GM23338 (cell line): ENCODE results near the gene KCNJ3. TPM values are rescaled to one million over a fixed set of nuclear protein-coding genes. Genes with fewer than 3 reads are reported as not detected.

Experiments
- ATAC-seq: fragments of 200-7000 bp; cut with Tn5 transposase; 3 replicates; pipeline ENCODE4 v1.9.1; 2020
- DNase-seq: peaks from one replicate; pipeline ENCODE4 v3.0.0-alpha.2; 2015; ENCODE audit warnings: low spot score
- H2AFZ ChIP-seq: fragments of 200-600 bp; sonication (generic); 2 replicates; pipeline ENCODE4 v1.8.0; 2016; ENCODE audit warnings: antibody characterized with exemption, mild to moderate bottlenecking, moderate library complexity
- H3F3A ChIP-seq: fragments of 200-600 bp; sonication (generic); replicated peaks from 2 replicates; pipeline ENCODE4 v1.8.0; 2017; ENCODE audit warnings: antibody characterized with exemption, mixed run types, low read depth
- H3K27ac ChIP-seq: fragments of 200-600 bp; sonication (generic); 2 replicates; pipeline ENCODE4 v1.6.1; 2016; ENCODE audit warnings: low read depth
- H3K27me3 ChIP-seq: fragments of 200-600 bp; sonication (generic); 2 replicates; pipeline ENCODE4 v1.8.0; 2016; ENCODE audit warnings: mild to moderate bottlenecking, mixed run types, moderate library complexity; ENCODE audit not compliant: insufficient read depth
- H3K36me3 ChIP-seq: fragments of 200-600 bp; sonication (generic); 2 replicates; pipeline ENCODE4 v1.8.0; 2016; ENCODE audit warnings: mild to moderate bottlenecking; ENCODE audit not compliant: insufficient read depth
- H3K4me1 ChIP-seq: fragments of 200-600 bp; sonication (generic); 2 replicates; pipeline ENCODE4 v1.8.0; 2016; ENCODE audit warnings: mild to moderate bottlenecking, moderate library complexity; ENCODE audit not compliant: insufficient read depth
- H3K4me2 ChIP-seq: fragments of 200-600 bp; sonication (generic); 2 replicates; pipeline ENCODE4 v1.7.1; 2017; ENCODE audit warnings: mixed run types
- H3K4me3 ChIP-seq: fragments of 200-600 bp; sonication (generic); 2 replicates; pipeline ENCODE4 v1.6.1; 2016; ENCODE audit warnings: mixed run types
- H3K79me2 ChIP-seq: fragments of 200-600 bp; sonication (generic); replicated peaks from 2 replicates; pipeline ENCODE4 v1.8.0; 2017; ENCODE audit warnings: mild to moderate bottlenecking; ENCODE audit not compliant: insufficient read depth
- H3K9me2 ChIP-seq: fragments of 200-600 bp; sonication (generic); 2 replicates; pipeline ENCODE4 v1.8.0; 2017; ENCODE audit not compliant: insufficient read depth
- H4K20me1 ChIP-seq: fragments of 200-600 bp; sonication (generic); replicated peaks from 2 replicates; pipeline ENCODE4 v1.8.0; 2017; ENCODE audit warnings: mild to moderate bottlenecking; ENCODE audit not compliant: insufficient read depth
- H3K27ac Mint-ChIP-seq: 2 replicates; pipeline ENCODE4 v1.8.0; 2020; ENCODE audit warnings: inconsistent platforms, mild to moderate bottlenecking, moderate library complexity, mixed read lengths
- H3K27me3 Mint-ChIP-seq: 3 replicates; pipeline ENCODE4 v1.8.0; 2022; ENCODE audit warnings: low read depth, mild to moderate bottlenecking, moderate library complexity, mixed read lengths, inconsistent platforms; ENCODE audit not compliant: insufficient read depth, poor library complexity
- H3K36me3 Mint-ChIP-seq: 3 replicates; pipeline ENCODE4 v1.8.0; 2021; ENCODE audit warnings: low read depth, mild to moderate bottlenecking, inconsistent platforms, moderate library complexity, mixed read lengths
- H3K4me1 Mint-ChIP-seq: 3 replicates; pipeline ENCODE4 v1.8.0; 2020; ENCODE audit warnings: mild to moderate bottlenecking, inconsistent platforms, mixed read lengths
- H3K4me3 Mint-ChIP-seq: 3 replicates; pipeline ENCODE4 v1.8.0; 2021; ENCODE audit warnings: moderate library complexity, mild to moderate bottlenecking, inconsistent platforms, mixed read lengths
- H3K9me3 Mint-ChIP-seq: 3 replicates; pipeline ENCODE4 v1.8.0; 2020; ENCODE audit warnings: moderate library complexity, mild to moderate bottlenecking, inconsistent platforms, mixed read lengths
- CREB1 ChIP-seq: fragments of 250-450 bp; sonication (Bioruptor Pico); IDR thresholded peaks from 2 replicates; pipeline ENCODE4 v1.5.0; 2020; ENCODE audit warnings: low read depth, mild to moderate bottlenecking, moderate library complexity
- EZH2 ChIP-seq: fragments of 200-600 bp; sonication (generic); IDR thresholded peaks from one replicate; pipeline ENCODE4 v1.8.0; 2017; ENCODE audit warnings: antibody characterized with exemption, mild to moderate bottlenecking, low read depth; ENCODE audit not compliant: unreplicated experiment
- EZH2phosphoT487 ChIP-seq: fragments of 200-600 bp; sonication (generic); IDR thresholded peaks from one replicate; pipeline ENCODE4 v1.8.1; 2018; ENCODE audit warnings: antibody characterized with exemption; ENCODE audit not compliant: unreplicated experiment
- JUNB ChIP-seq: IDR thresholded peaks from one replicate; pipeline ENCODE4 v1.6.1; 2016; ENCODE audit warnings: antibody characterized with exemption; ENCODE audit not compliant: unreplicated experiment
- NANOG ChIP-seq: IDR thresholded peaks from 2 replicates; pipeline ENCODE4 v1.6.1; 2016; ENCODE audit warnings: antibody characterized with exemption, borderline replicate concordance
- POLR2AphosphoS5 ChIP-seq: IDR thresholded peaks from 2 replicates; pipeline ENCODE4 v1.6.1; 2016; ENCODE audit warnings: antibody characterized with exemption, low read depth
- STAT1 ChIP-seq: IDR thresholded peaks from one replicate; pipeline ENCODE4 v1.6.1; 2016; ENCODE audit warnings: antibody characterized with exemption; ENCODE audit not compliant: unreplicated experiment
- ZNF114 ChIP-seq: fragments of 250-450 bp; sonication (Bioruptor Pico); IDR thresholded peaks from 2 replicates; pipeline ENCODE4 v1.5.0; 2020; ENCODE audit warnings: mild to moderate bottlenecking, moderate library complexity
- ZNF331 ChIP-seq: fragments of 250-450 bp; sonication (Bioruptor Pico); IDR thresholded peaks from 2 replicates; pipeline ENCODE4 v1.5.0; 2020; ENCODE audit warnings: low read depth, mild to moderate bottlenecking, moderate library complexity
- polyA plus RNA-seq: library from polyadenylated mRNA; unstranded; fragments of >200 nt; fragmentation: Nextera tagmentation; extraction: Ambion mirVana; gene quantifications from 2 replicates; pipeline ENCODE4 v1.2.1, GENCODE V29; 2016
- total RNA-seq: library from RNA; depleted of rRNA; stranded (reverse); fragments of >200 nt; shearing (Covaris generic); gene quantifications from 2 replicates; pipeline ENCODE4 v1.2.3, GENCODE V29; 2014
- TF ChIP-seq, protein P1 (sequence below): IDR thresholded peaks from one replicate; pipeline ENCODE4 v1.6.1; 2018; ENCODE audit warnings: antibody characterized with exemption; ENCODE audit not compliant: unreplicated experiment
- TF ChIP-seq, protein P2 (sequence below): IDR thresholded peaks from 2 replicates; pipeline ENCODE4 v1.6.1; 2016; ENCODE audit warnings: antibody characterized with exemption
- TF ChIP-seq, protein P3 (sequence below), 2 experiments: fragments of 200-600 bp in 1 of 2; sonication (generic) in 1 of 2; conservative IDR thresholded peaks; 2 replicates each; pipeline versions ENCODE4 v1.5.1 to v1.6.1; 2016 to 2017; ENCODE audit warnings: antibody characterized with exemption in 2 of 2, low read depth in 2 of 2, mild to moderate bottlenecking in 2 of 2, moderate library complexity in 1 of 2
- TF ChIP-seq, protein P4 (sequence below): fragments of 250-450 bp; sonication (Bioruptor Pico); IDR thresholded peaks from 2 replicates; pipeline ENCODE4 v1.5.0; 2020; ENCODE audit warnings: mild to moderate bottlenecking, moderate library complexity

The KCNJ3 gene
- total and polyA plus RNA-seq, 2 experiments from 2014 or later, result 0.05 to 0.28 TPM

DNA sequence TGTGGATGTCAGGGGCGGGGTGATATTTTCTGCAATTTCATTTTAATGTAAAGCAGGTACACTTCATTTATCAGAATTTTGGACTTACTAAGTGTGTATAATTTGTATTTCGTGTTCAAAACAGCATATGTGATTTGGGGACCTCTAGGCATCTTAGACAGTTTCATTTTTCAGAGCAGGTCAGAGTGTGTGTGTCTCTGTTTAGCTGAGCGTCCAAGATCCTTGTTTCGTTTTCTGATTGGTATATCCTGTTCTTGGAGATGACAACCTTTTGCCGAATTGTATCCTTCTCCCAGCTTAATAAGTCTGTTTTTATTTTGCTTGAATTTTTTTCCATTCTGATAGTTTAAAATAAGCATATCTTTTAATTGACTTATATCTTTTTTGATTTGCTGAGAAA is 128.3 kb downstream of the KCNJ3 start:
- Histone ChIP-seq H3K27me3 (no peaks in the 10 kb centered on the region), H3K27ac (no peak overlapping the region), H3K4me3 (no peak overlapping the region), H3K4me2 (no peak overlapping the region), H3K36me3 (no peaks in the 10 kb centered on the region), H3F3A (no peaks in the 10 kb centered on the region), H3K79me2 (no peaks in the 10 kb centered on the region), H4K20me1 (no peaks in the 10 kb centered on the region), H3K4me1 (no peaks in the 10 kb centered on the region), H2AFZ (no peak overlapping the region), H3K9me2 (no peaks in the 10 kb centered on the region)
- Mint-ChIP-seq H3K9me3 (no peaks in the 10 kb centered on the region), H3K27ac (no peak overlapping the region), H3K27me3 (no peaks in the 10 kb centered on the region), H3K36me3 (no peaks in the 10 kb centered on the region), H3K4me3 (no peak overlapping the region), H3K4me1 (no peaks in the 10 kb centered on the region)
- DNase-seq (no peak), ATAC-seq (no peak)
- TF ChIP-seq, protein P1, sequence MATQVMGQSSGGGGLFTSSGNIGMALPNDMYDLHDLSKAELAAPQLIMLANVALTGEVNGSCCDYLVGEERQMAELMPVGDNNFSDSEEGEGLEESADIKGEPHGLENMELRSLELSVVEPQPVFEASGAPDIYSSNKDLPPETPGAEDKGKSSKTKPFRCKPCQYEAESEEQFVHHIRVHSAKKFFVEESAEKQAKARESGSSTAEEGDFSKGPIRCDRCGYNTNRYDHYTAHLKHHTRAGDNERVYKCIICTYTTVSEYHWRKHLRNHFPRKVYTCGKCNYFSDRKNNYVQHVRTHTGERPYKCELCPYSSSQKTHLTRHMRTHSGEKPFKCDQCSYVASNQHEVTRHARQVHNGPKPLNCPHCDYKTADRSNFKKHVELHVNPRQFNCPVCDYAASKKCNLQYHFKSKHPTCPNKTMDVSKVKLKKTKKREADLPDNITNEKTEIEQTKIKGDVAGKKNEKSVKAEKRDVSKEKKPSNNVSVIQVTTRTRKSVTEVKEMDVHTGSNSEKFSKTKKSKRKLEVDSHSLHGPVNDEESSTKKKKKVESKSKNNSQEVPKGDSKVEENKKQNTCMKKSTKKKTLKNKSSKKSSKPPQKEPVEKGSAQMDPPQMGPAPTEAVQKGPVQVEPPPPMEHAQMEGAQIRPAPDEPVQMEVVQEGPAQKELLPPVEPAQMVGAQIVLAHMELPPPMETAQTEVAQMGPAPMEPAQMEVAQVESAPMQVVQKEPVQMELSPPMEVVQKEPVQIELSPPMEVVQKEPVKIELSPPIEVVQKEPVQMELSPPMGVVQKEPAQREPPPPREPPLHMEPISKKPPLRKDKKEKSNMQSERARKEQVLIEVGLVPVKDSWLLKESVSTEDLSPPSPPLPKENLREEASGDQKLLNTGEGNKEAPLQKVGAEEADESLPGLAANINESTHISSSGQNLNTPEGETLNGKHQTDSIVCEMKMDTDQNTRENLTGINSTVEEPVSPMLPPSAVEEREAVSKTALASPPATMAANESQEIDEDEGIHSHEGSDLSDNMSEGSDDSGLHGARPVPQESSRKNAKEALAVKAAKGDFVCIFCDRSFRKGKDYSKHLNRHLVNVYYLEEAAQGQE, result no peak
- TF ChIP-seq, protein P2, sequence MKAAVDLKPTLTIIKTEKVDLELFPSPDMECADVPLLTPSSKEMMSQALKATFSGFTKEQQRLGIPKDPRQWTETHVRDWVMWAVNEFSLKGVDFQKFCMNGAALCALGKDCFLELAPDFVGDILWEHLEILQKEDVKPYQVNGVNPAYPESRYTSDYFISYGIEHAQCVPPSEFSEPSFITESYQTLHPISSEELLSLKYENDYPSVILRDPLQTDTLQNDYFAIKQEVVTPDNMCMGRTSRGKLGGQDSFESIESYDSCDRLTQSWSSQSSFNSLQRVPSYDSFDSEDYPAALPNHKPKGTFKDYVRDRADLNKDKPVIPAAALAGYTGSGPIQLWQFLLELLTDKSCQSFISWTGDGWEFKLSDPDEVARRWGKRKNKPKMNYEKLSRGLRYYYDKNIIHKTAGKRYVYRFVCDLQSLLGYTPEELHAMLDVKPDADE, result no peak
- TF ChIP-seq CREB1 (CRISPR knock-in tag) (no peak), NANOG (no peak), EZH2 (no peak), JUNB (no peak), STAT1 (no peak), EZH2phosphoT487 (no peak), POLR2AphosphoS5 (no peak), ZNF114 (no peak), ZNF331 (CRISPR knock-in tag) (no peak)
- TF ChIP-seq, protein P3, sequence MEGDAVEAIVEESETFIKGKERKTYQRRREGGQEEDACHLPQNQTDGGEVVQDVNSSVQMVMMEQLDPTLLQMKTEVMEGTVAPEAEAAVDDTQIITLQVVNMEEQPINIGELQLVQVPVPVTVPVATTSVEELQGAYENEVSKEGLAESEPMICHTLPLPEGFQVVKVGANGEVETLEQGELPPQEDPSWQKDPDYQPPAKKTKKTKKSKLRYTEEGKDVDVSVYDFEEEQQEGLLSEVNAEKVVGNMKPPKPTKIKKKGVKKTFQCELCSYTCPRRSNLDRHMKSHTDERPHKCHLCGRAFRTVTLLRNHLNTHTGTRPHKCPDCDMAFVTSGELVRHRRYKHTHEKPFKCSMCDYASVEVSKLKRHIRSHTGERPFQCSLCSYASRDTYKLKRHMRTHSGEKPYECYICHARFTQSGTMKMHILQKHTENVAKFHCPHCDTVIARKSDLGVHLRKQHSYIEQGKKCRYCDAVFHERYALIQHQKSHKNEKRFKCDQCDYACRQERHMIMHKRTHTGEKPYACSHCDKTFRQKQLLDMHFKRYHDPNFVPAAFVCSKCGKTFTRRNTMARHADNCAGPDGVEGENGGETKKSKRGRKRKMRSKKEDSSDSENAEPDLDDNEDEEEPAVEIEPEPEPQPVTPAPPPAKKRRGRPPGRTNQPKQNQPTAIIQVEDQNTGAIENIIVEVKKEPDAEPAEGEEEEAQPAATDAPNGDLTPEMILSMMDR (conservative IDR thresholded peaks at IDR 0.05; ENCODE audit: low read depth in 2 of 2), result no peak
- TF ChIP-seq, protein P4, sequence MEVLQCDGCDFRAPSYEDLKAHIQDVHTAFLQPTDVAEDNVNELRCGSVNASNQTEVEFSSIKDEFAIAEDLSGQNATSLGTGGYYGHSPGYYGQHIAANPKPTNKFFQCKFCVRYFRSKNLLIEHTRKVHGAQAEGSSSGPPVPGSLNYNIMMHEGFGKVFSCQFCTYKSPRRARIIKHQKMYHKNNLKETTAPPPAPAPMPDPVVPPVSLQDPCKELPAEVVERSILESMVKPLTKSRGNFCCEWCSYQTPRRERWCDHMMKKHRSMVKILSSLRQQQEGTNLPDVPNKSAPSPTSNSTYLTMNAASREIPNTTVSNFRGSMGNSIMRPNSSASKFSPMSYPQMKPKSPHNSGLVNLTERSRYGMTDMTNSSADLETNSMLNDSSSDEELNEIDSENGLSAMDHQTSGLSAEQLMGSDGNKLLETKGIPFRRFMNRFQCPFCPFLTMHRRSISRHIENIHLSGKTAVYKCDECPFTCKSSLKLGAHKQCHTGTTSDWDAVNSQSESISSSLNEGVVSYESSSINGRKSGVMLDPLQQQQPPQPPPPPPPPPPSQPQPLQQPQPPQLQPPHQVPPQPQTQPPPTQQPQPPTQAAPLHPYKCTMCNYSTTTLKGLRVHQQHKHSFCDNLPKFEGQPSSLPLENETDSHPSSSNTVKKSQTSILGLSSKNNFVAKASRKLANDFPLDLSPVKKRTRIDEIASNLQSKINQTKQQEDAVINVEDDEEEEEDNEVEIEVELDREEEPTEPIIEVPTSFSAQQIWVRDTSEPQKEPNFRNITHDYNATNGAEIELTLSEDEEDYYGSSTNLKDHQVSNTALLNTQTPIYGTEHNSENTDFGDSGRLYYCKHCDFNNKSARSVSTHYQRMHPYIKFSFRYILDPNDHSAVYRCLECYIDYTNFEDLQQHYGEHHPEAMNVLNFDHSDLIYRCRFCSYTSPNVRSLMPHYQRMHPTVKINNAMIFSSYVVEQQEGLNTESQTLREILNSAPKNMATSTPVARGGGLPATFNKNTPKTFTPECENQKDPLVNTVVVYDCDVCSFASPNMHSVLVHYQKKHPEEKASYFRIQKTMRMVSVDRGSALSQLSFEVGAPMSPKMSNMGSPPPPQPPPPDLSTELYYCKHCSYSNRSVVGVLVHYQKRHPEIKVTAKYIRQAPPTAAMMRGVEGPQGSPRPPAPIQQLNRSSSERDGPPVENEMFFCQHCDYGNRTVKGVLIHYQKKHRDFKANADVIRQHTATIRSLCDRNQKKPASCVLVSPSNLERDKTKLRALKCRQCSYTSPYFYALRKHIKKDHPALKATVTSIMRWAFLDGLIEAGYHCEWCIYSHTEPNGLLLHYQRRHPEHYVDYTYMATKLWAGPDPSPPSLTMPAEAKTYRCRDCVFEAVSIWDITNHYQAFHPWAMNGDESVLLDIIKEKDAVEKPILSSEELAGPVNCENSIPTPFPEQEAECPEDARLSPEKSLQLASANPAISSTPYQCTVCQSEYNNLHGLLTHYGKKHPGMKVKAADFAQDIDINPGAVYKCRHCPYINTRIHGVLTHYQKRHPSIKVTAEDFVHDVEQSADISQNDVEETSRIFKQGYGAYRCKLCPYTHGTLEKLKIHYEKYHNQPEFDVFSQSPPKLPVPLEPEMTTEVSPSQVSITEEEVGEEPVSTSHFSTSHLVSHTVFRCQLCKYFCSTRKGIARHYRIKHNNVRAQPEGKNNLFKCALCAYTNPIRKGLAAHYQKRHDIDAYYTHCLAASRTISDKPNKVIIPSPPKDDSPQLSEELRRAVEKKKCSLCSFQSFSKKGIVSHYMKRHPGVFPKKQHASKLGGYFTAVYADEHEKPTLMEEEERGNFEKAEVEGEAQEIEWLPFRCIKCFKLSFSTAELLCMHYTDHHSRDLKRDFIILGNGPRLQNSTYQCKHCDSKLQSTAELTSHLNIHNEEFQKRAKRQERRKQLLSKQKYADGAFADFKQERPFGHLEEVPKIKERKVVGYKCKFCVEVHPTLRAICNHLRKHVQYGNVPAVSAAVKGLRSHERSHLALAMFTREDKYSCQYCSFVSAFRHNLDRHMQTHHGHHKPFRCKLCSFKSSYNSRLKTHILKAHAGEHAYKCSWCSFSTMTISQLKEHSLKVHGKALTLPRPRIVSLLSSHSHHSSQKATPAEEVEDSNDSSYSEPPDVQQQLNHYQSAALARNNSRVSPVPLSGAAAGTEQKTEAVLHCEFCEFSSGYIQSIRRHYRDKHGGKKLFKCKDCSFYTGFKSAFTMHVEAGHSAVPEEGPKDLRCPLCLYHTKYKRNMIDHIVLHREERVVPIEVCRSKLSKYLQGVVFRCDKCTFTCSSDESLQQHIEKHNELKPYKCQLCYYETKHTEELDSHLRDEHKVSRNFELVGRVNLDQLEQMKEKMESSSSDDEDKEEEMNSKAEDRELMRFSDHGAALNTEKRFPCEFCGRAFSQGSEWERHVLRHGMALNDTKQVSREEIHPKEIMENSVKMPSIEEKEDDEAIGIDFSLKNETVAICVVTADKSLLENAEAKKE, result no peak
